Uterus (tissue), 4 donors: ENCODE measurements around the gene DSG2. TPM values are rescaled to one million over a fixed set of nuclear protein-coding genes. Genes with fewer than 3 reads are reported as not detected.

Experiments
- DNase-seq, 2 donors: peaks; one replicate each; pipeline ENCODE4 v3.0.0-alpha.2; 2019 to 2020
- H3K27ac ChIP-seq, 2 donors: fragments of 200-600 bp; sonication (generic); 1 replicate in 1 of 2; 2 replicates in 1 of 2; pipeline ENCODE4 v1.5.1; 2016 to 2018
- H3K27me3 ChIP-seq, 2 donors: fragments of 200-600 bp; sonication (generic); one replicate each; pipeline ENCODE4 v1.5.1; 2018 to 2019; ENCODE audit warnings: control low read depth in 1 of 2
- H3K36me3 ChIP-seq, 2 donors: fragments of 200-600 bp; sonication (generic); one replicate each; pipeline ENCODE4 v1.5.1; 2019; ENCODE audit warnings: control low read depth in 1 of 2
- H3K4me1 ChIP-seq, 2 donors: fragments of 200-600 bp; sonication (generic); one replicate each; pipeline ENCODE4 v1.5.1; 2018 to 2019; ENCODE audit warnings: control low read depth in 1 of 2
- H3K4me3 ChIP-seq, 2 donors: fragments of 200-600 bp; sonication (generic); 1 replicate in 1 of 2; 2 replicates in 1 of 2; pipeline ENCODE4 v1.5.1; 2018 to 2019; ENCODE audit warnings: mild to moderate bottlenecking in 1 of 2
- H3K9me3 ChIP-seq, 2 donors: fragments of 200-600 bp; sonication (generic); one replicate each; pipeline ENCODE4 v1.5.1; 2019; ENCODE audit warnings: control low read depth in 1 of 2
- POLR2A ChIP-seq, 2 donors: fragments of 450-650 bp; IDR thresholded peaks; one replicate each; pipeline ENCODE4 v1.6.1; 2016; ENCODE audit warnings: antibody characterized with exemption in 2 of 2, mild to moderate bottlenecking in 1 of 2, moderate library complexity in 1 of 2
- intact Hi-C: fragments of 100-400 bp; cut with DNase I; formaldehyde crosslinking; loops from one replicate; pipeline ENCODE4 v1.15.1; 2023; ENCODE audit warnings: low total_unique reads
- total RNA-seq, 4 donors: library from RNA; depleted of rRNA in 3 of 4; stranded (reverse); fragments of >200 nt in 3 of 4; gene quantifications; one replicate each; pipeline versions ENCODE4 v1.1.0 to v1.2.4, GENCODE V29; 2014 to 2023
- TF ChIP-seq, protein P1 (sequence below), 4 experiments: fragments of 200-600 bp in 2 of 4; fragments of 450-650 bp in 2 of 4; sonication (generic) in 2 of 4; IDR thresholded peaks; one replicate each; pipeline ENCODE4 v1.5.1; 2016 to 2019; ENCODE audit warnings: antibody characterized with exemption in 4 of 4, mild to moderate bottlenecking in 2 of 4, moderate library complexity in 1 of 4
- donor health status: DM: yes; HTN: yes; CAD: no.

Gene DSG2
- total RNA-seq, 4 donors from 2014 or later: 3.5 to 25.0 (median 7.9) TPM

DNA sequence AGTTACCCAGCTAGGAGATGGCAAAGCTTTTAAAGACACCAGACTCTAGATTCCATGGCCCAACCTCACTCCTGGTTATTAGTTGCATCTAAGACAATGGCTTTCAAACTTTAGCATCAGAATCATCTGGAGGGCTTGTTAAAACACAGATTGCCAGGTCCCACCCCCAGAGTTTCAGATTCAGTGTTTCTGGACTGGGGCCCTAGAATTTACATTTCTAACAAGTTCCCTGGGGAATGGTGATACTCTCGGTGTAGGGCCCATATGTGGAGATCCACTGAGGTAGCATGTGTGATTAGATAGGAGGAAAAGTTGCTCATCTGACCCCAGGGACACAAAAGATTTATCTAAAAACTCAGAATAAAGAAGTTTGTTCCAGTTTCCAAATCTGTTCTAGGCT is 79.2 kb downstream of the DSG2 start:
- H3K4me3 ChIP-seq: no peak overlapping the region
- no peaks in the 10 kb centered on the region for H3K4me1 ChIP-seq
- H3K9me3 ChIP-seq: no peaks in the 10 kb centered on the region
- H3K36me3 ChIP-seq: no peaks in the 10 kb centered on the region
- no peak for DNase-seq
- H3K27ac ChIP-seq: no peak overlapping the region
- intact Hi-C loops: no loop called here
- no peaks in the 10 kb centered on the region for H3K27me3 ChIP-seq
- TF ChIP-seq, protein P1, sequence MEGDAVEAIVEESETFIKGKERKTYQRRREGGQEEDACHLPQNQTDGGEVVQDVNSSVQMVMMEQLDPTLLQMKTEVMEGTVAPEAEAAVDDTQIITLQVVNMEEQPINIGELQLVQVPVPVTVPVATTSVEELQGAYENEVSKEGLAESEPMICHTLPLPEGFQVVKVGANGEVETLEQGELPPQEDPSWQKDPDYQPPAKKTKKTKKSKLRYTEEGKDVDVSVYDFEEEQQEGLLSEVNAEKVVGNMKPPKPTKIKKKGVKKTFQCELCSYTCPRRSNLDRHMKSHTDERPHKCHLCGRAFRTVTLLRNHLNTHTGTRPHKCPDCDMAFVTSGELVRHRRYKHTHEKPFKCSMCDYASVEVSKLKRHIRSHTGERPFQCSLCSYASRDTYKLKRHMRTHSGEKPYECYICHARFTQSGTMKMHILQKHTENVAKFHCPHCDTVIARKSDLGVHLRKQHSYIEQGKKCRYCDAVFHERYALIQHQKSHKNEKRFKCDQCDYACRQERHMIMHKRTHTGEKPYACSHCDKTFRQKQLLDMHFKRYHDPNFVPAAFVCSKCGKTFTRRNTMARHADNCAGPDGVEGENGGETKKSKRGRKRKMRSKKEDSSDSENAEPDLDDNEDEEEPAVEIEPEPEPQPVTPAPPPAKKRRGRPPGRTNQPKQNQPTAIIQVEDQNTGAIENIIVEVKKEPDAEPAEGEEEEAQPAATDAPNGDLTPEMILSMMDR (IDR thresholded peaks at IDR 0.05): no peak
- TF ChIP-seq POLR2A (IDR thresholded peaks at IDR 0.05): no peak

DNA sequence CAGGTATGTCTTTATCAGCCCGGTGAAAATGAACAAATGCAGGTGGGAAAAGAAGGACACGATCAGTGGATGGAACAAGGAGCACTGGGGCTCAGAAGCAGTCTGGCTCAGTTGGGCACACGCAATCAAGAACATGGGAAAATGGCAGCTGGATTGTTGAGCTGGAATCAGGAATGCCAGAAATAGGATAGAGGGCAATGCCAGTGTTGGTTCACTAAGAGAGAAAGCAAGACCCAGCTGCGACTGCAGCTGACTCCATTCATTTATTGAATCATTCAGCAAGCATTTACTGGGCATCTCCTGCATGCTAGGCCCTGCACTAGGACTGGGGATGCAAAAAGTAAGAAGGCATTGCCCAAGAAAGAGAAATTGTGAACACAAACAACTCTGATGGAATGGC is 80.1 kb downstream of the DSG2 start:
- Histone ChIP-seq H3K9me3 (no peaks in the 10 kb centered on the region), H3K4me3 (no peak overlapping the region), H3K36me3 (no peaks in the 10 kb centered on the region), H3K27me3 (no peaks in the 10 kb centered on the region), H3K4me1 (no peaks in the 10 kb centered on the region), H3K27ac (no peak overlapping the region)
- intact Hi-C loops: no loop called here
- DNase-seq: no peak
- TF ChIP-seq, protein P1 (IDR thresholded peaks at IDR 0.05): no peak
- TF ChIP-seq POLR2A (IDR thresholded peaks at IDR 0.05): no peak

DNA sequence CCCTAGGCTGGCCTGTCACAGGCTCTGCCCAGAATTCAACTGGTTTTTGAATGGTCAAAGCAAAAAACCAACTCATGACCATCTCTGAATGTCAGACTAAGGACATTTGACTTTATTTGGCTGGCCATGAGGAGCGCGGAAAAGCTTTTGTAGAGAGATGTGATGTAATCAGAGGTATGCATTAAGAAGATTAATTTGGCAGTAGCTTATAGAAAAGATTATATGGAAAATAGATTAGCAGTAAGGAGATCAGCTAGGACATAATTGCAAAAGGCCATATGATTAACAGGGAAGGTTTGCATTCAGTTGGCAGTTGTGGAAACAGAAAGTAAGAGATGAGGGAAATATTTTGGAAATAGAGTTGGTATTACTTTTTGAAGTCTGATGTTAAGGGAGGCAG is 81.4 kb downstream of the DSG2 start:
- no peak overlapping the region for H3K27ac ChIP-seq
- intact Hi-C loops: no loop called here
- no peak for DNase-seq

DNA sequence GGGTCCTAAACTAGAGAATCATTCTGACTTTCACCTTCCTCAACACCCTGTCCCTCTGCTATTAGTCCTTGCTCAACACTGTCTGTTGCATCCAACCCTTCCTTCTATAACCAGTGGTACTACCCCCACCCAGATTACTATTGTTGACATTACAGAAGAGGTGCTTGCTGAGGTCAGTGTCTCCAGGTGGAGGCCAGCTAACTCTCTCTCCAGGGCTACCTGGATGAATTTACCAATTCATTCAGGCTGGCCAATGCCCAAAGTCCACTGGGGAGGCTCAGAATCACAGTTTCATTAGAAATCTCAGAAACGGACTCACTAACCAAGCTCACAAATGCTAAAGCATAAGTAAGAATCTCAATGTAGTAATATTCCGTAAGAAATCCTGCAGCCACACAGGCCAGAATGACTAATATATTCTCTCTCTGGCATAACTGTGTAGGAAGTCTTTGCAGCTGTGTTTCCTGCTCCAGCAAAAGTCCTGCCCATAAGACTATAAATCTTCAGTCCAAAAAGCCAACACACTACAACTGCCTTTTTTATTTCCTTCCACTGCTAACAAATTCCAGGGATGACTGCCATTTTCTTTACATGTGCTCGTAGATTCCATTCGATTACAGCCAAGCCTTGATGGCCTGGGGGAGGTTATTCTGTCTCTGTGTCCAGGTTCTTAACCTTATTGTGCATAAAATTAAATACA is 83.7 kb downstream of the DSG2 start:
- Histone ChIP-seq H3K27me3 (no peaks in the 10 kb centered on the region), H3K4me1 (no peaks in the 10 kb centered on the region), H3K27ac (no peak overlapping the region), H3K36me3 (no peaks in the 10 kb centered on the region), H3K9me3 (no peaks in the 10 kb centered on the region), H3K4me3 (no peak overlapping the region)
- intact Hi-C loops: no loop called here
- DNase-seq: no peak
- TF ChIP-seq POLR2A (IDR thresholded peaks at IDR 0.05): no peak
- TF ChIP-seq, protein P1 (IDR thresholded peaks at IDR 0.05): no peak

More for the DNA sequence above, 81.4 kb downstream of the DSG2 start:
- no peak for TF ChIP-seq POLR2A (IDR thresholded peaks at IDR 0.05)
- TF ChIP-seq, protein P1 (IDR thresholded peaks at IDR 0.05): no peak
- Histone ChIP-seq H3K4me1 (no peaks in the 10 kb centered on the region), H3K27me3 (no peaks in the 10 kb centered on the region), H3K36me3 (no peaks in the 10 kb centered on the region), H3K9me3 (no peaks in the 10 kb centered on the region), H3K4me3 (no peak overlapping the region)

DNA sequence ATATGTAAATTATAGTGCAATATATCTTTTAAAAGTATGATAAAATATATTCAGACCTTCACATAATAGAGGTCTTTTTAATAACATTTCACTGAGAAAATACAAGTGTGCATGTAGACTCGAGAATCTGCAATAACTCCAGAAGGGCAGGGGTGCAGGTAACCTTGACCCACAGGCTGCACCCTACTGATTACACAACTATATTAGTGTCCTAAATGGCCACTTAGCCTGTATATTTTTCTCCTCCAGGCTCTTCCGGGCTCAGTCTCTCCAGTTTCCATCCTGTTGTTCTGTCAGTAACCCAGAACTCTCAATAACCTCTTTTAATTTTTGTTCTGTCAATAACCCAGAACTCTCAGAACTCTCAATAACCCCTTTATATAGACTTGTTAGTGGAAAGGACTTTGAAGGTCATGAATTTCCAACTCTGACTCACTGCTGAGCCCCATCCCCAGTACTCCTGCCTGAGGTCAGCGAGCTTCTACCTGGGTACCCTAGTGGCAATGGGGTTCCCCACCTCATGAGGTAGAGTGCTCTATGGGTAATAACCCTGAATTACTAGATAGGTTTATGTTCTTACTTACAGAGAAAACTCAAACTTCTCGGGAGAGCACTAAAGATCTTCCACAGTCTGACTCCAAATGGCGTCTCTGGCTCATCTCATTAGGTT is 85.3 kb downstream of the DSG2 start:
- H3K9me3 ChIP-seq: no peaks in the 10 kb centered on the region
- H3K27ac ChIP-seq: no peak overlapping the region
- H3K27me3 ChIP-seq: no peaks in the 10 kb centered on the region
- no peak overlapping the region for H3K4me3 ChIP-seq
- H3K36me3 ChIP-seq: no peaks in the 10 kb centered on the region
- intact Hi-C loops: no loop called here
- TF ChIP-seq POLR2A (IDR thresholded peaks at IDR 0.05): no peak
- TF ChIP-seq, protein P1 (IDR thresholded peaks at IDR 0.05): no peak
- DNase-seq: no peak
- no peaks in the 10 kb centered on the region for H3K4me1 ChIP-seq
